GM12878 (cell line): ENCODE results near the gene SKIL. TPM values are rescaled to one million over a fixed set of nuclear protein-coding genes. Genes with fewer than 3 reads are reported as not detected.
A peak's percentile ranks its signal among the peaks of the same experiment; 100 is the strongest.

Experiments
- ATF7 ChIP-seq: fragments of 450-650 bp; IDR thresholded peaks from 2 replicates; pipeline ENCODE4 v1.6.1; 2016; ENCODE audit warnings: low read depth, mild to moderate bottlenecking
- GABPA ChIP-seq: IDR thresholded peaks from 2 replicates; pipeline ENCODE4 v1.6.1; 2014; ENCODE audit warnings: antibody characterized with exemption, low read depth, mild to moderate bottlenecking, inconsistent platforms
- IRF4 ChIP-seq: IDR thresholded peaks from 2 replicates; pipeline ENCODE4 v1.6.1; 2011; ENCODE audit warnings: low read depth, low read length
- JUND ChIP-seq: IDR thresholded peaks from 2 replicates; pipeline ENCODE4 v1.6.1; 2012; ENCODE audit warnings: low read depth, mild to moderate bottlenecking, low read length, improper control_type of control experiment, moderate library complexity
- LARP7 ChIP-seq: fragments of 450-650 bp; IDR thresholded peaks from 2 replicates; pipeline ENCODE4 v1.6.1; 2017; ENCODE audit warnings: mild to moderate bottlenecking
- MEF2A ChIP-seq: IDR thresholded peaks from 2 replicates; pipeline ENCODE4 v1.6.1; 2011; ENCODE audit warnings: low read depth, mild to moderate bottlenecking, low read length, moderate library complexity; ENCODE audit not compliant: insufficient read depth
- NBN ChIP-seq: fragments of 450-650 bp; IDR thresholded peaks from 2 replicates; pipeline ENCODE4 v1.6.1; 2016
- NFYA ChIP-seq: IDR thresholded peaks from 2 replicates; pipeline ENCODE4 v1.6.1; 2011; ENCODE audit warnings: low read depth, mild to moderate bottlenecking, low read length, improper control_type of control experiment, borderline replicate concordance
- NR2C2 ChIP-seq: IDR thresholded peaks from 2 replicates; pipeline ENCODE4 v1.6.1; 2011; ENCODE audit warnings: borderline replicate concordance, low read depth; ENCODE audit not compliant: control insufficient read depth, insufficient read length
- POLR2A ChIP-seq: IDR thresholded peaks from 2 replicates; pipeline ENCODE4 v1.6.1; 2011; ENCODE audit warnings: low read depth, mild to moderate bottlenecking, low read length
- POLR2AphosphoS5 ChIP-seq: IDR thresholded peaks from 2 replicates; pipeline ENCODE4 v1.6.1; 2011; ENCODE audit warnings: mild to moderate bottlenecking, low read length, inconsistent platforms
- STAT3 ChIP-seq: IDR thresholded peaks from 2 replicates; pipeline ENCODE4 v1.6.1; 2011; ENCODE audit warnings: low read depth, low read length, improper control_type of control experiment
- USF1 ChIP-seq: IDR thresholded peaks from 2 replicates; pipeline ENCODE4 v1.6.1; 2011; ENCODE audit warnings: borderline replicate concordance, low read depth, mild to moderate bottlenecking, moderate library complexity, mixed read lengths, low read length; ENCODE audit not compliant: insufficient read depth; ENCODE audit errors: extremely low read length
- YY1 ChIP-seq: IDR thresholded peaks from 2 replicates; pipeline ENCODE4 v1.6.1; 2011; ENCODE audit warnings: low read depth, mild to moderate bottlenecking, low read length
- ZNF207 ChIP-seq: fragments of 450-650 bp; IDR thresholded peaks from 2 replicates; pipeline ENCODE4 v1.6.1; 2014; ENCODE audit warnings: antibody characterized with exemption, mild to moderate bottlenecking, borderline replicate concordance
- ZNF24 ChIP-seq: fragments of 450-650 bp; IDR thresholded peaks from 2 replicates; pipeline ENCODE4 v1.6.1; 2017; ENCODE audit warnings: antibody characterized with exemption, mild to moderate bottlenecking
- ZZZ3 ChIP-seq: IDR thresholded peaks from 2 replicates; pipeline ENCODE4 v1.6.1; 2011; ENCODE audit warnings: low read depth; ENCODE audit not compliant: control insufficient read depth, insufficient read length
- polyA plus RNA-seq, 11 experiments: library from polyadenylated mRNA; depleted of rRNA in 4 of 11; unstranded in 6 of 11; stranded (reverse) in 5 of 11; fragments of >200 nt; fragmentation: Nextera tagmentation in 4 of 11; fragmentation: Illumina TruSeq in 1 of 11; extraction: Ambion mirVana in 4 of 11; extraction: Trizol in 1 of 11; gene quantifications; 1 replicate in 1 of 11; 2 replicates in 10 of 11; pipeline versions ENCODE4 v1.2.1 to v1.2.3, GENCODE V29; 2011 to 2016; ENCODE audit warnings: inconsistent platforms in 2 of 11, missing spikeins in 2 of 11, low read depth in 1 of 11
- total RNA-seq, 4 experiments: library from RNA; depleted of rRNA in 3 of 4; stranded (reverse); fragments of >200 nt in 3 of 4; fragmentation: Illumina TruSeq in 1 of 4; extraction: Trizol in 1 of 4; gene quantifications; 2 replicates each; pipeline versions ENCODE4 v1.2.1 to v1.2.3, GENCODE V29; 2013 to 2021
- TF ChIP-seq, protein P1 (sequence below): fragments of 450-650 bp; IDR thresholded peaks from 2 replicates; pipeline ENCODE4 v1.6.1; 2017; ENCODE audit warnings: antibody characterized with exemption, mild to moderate bottlenecking, moderate library complexity
- TF ChIP-seq, protein P2 (sequence below): fragments of 450-650 bp; IDR thresholded peaks from 2 replicates; pipeline ENCODE4 v1.6.1; 2017; ENCODE audit warnings: mild to moderate bottlenecking, low read depth, inconsistent platforms; ENCODE audit not compliant: poor library complexity, severe bottlenecking
- TF ChIP-seq, protein P3 (sequence below): fragments of 150-350 bp; IDR thresholded peaks from 2 replicates; pipeline ENCODE4 v1.6.1; 2014; ENCODE audit warnings: mild to moderate bottlenecking, low read depth, low read length
- TF ChIP-seq, protein P4 (sequence below): fragments of 450-650 bp; IDR thresholded peaks from 2 replicates; pipeline ENCODE4 v1.6.1; 2016; ENCODE audit warnings: mild to moderate bottlenecking, moderate library complexity, borderline replicate concordance

SKIL gene
- total and polyA plus RNA-seq, 10 of the 15 experiments (the other 5 are each of a cell fraction or from before 2014, with no cell fraction given) = 2.7 to 14.8 (median 6.7) TPM

GRCh38 chr3:170352936-170353335, 4.6 kb upstream of the SKIL start (continued):
- TF ChIP-seq, protein P1, sequence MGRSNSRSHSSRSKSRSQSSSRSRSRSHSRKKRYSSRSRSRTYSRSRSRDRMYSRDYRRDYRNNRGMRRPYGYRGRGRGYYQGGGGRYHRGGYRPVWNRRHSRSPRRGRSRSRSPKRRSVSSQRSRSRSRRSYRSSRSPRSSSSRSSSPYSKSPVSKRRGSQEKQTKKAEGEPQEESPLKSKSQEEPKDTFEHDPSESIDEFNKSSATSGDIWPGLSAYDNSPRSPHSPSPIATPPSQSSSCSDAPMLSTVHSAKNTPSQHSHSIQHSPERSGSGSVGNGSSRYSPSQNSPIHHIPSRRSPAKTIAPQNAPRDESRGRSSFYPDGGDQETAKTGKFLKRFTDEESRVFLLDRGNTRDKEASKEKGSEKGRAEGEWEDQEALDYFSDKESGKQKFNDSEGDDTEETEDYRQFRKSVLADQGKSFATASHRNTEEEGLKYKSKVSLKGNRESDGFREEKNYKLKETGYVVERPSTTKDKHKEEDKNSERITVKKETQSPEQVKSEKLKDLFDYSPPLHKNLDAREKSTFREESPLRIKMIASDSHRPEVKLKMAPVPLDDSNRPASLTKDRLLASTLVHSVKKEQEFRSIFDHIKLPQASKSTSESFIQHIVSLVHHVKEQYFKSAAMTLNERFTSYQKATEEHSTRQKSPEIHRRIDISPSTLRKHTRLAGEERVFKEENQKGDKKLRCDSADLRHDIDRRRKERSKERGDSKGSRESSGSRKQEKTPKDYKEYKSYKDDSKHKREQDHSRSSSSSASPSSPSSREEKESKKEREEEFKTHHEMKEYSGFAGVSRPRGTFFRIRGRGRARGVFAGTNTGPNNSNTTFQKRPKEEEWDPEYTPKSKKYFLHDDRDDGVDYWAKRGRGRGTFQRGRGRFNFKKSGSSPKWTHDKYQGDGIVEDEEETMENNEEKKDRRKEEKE = no peak
- TF ChIP-seq NR2C2 (no peak), YY1 (no peak), ZNF24 (peak; percentile 92), IRF4 (no peak), ATF7 (peak; percentile 78), JUND (no peak), ZZZ3 (no peak), NBN (0 out of 2 replicates have a peak, but pooled peaks have one; percentile 37), POLR2AphosphoS5 (no peak), GABPA (no peak), MEF2A (0 out of 2 replicates have a peak, but pooled peaks have one; percentile 19), POLR2A (no peak), NFYA (no peak), USF1 (no peak), ZNF207 (no peak), STAT3 (no peak), LARP7 (no peak)
- TF ChIP-seq, protein P2, sequence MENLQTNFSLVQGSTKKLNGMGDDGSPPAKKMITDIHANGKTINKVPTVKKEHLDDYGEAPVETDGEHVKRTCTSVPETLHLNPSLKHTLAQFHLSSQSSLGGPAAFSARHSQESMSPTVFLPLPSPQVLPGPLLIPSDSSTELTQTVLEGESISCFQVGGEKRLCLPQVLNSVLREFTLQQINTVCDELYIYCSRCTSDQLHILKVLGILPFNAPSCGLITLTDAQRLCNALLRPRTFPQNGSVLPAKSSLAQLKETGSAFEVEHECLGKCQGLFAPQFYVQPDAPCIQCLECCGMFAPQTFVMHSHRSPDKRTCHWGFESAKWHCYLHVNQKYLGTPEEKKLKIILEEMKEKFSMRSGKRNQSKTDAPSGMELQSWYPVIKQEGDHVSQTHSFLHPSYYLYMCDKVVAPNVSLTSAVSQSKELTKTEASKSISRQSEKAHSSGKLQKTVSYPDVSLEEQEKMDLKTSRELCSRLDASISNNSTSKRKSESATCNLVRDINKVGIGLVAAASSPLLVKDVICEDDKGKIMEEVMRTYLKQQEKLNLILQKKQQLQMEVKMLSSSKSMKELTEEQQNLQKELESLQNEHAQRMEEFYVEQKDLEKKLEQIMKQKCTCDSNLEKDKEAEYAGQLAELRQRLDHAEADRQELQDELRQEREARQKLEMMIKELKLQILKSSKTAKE = peak; percentile 97
- TF ChIP-seq, protein P3, sequence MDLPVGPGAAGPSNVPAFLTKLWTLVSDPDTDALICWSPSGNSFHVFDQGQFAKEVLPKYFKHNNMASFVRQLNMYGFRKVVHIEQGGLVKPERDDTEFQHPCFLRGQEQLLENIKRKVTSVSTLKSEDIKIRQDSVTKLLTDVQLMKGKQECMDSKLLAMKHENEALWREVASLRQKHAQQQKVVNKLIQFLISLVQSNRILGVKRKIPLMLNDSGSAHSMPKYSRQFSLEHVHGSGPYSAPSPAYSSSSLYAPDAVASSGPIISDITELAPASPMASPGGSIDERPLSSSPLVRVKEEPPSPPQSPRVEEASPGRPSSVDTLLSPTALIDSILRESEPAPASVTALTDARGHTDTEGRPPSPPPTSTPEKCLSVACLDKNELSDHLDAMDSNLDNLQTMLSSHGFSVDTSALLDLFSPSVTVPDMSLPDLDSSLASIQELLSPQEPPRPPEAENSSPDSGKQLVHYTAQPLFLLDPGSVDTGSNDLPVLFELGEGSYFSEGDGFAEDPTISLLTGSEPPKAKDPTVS = no peak
- TF ChIP-seq, protein P4, sequence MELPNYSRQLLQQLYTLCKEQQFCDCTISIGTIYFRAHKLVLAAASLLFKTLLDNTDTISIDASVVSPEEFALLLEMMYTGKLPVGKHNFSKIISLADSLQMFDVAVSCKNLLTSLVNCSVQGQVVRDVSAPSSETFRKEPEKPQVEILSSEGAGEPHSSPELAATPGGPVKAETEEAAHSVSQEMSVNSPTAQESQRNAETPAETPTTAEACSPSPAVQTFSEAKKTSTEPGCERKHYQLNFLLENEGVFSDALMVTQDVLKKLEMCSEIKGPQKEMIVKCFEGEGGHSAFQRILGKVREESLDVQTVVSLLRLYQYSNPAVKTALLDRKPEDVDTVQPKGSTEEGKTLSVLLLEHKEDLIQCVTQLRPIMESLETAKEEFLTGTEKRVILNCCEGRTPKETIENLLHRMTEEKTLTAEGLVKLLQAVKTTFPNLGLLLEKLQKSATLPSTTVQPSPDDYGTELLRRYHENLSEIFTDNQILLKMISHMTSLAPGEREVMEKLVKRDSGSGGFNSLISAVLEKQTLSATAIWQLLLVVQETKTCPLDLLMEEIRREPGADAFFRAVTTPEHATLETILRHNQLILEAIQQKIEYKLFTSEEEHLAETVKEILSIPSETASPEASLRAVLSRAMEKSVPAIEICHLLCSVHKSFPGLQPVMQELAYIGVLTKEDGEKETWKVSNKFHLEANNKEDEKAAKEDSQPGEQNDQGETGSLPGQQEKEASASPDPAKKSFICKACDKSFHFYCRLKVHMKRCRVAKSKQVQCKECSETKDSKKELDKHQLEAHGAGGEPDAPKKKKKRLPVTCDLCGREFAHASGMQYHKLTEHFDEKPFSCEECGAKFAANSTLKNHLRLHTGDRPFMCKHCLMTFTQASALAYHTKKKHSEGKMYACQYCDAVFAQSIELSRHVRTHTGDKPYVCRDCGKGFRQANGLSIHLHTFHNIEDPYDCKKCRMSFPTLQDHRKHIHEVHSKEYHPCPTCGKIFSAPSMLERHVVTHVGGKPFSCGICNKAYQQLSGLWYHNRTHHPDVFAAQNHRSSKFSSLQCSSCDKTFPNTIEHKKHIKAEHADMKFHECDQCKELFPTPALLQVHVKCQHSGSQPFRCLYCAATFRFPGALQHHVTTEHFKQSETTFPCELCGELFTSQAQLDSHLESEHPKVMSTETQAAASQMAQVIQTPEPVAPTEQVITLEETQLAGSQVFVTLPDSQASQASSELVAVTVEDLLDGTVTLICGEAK = no peak
